HEK293 (cell line): ENCODE measurements around the gene TMEM184A.

Experiments used
- FEZF1 ChIP-seq: fragments of 450-650 bp; formaldehyde crosslinking; IDR thresholded peaks from 2 replicates; pipeline ENCODE4 v1.5.1; 2016; ENCODE audit warnings: missing biosample characterization, missing genetic modification characterization
- GLI2 ChIP-seq: fragments of 450-650 bp; formaldehyde crosslinking; IDR thresholded peaks from 2 replicates; pipeline ENCODE4; 2017; ENCODE audit warnings: missing biosample characterization, missing genetic modification characterization, low read depth, borderline replicate concordance
- HOXA7 ChIP-seq: sonication (generic); formaldehyde crosslinking; IDR thresholded peaks from 2 replicates; pipeline ENCODE4 v1.8.1; 2022; ENCODE audit warnings: missing genetic modification reagents, borderline replicate concordance
- HOXC10 ChIP-seq: sonication (generic); formaldehyde crosslinking; IDR thresholded peaks from 2 replicates; pipeline ENCODE4 v1.8.1; 2023; ENCODE audit warnings: mild to moderate bottlenecking, missing genetic modification reagents
- SETDB1 ChIP-seq: IDR thresholded peaks from one replicate; pipeline ENCODE4 v1.6.1; 2017; ENCODE audit warnings: mild to moderate bottlenecking, low read length, moderate library complexity, mixed read lengths; ENCODE audit not compliant: insufficient read length
- YY2 ChIP-seq: fragments of 450-650 bp; formaldehyde crosslinking; IDR thresholded peaks from 2 replicates; pipeline ENCODE4 v1.5.1; 2016; ENCODE audit warnings: missing biosample characterization, missing genetic modification characterization
- ZBTB48 ChIP-seq: fragments of 450-650 bp; formaldehyde crosslinking; IDR thresholded peaks from 2 replicates; pipeline ENCODE4 v1.5.1; 2016; ENCODE audit warnings: missing biosample characterization, missing genetic modification characterization
- ZFP41 ChIP-seq: fragments of 450-650 bp; formaldehyde crosslinking; IDR thresholded peaks from 2 replicates; pipeline ENCODE4 v1.5.1; 2016; ENCODE audit warnings: missing biosample characterization, missing genetic modification characterization, borderline replicate concordance
- ZNF174 ChIP-seq: fragments of 450-650 bp; formaldehyde crosslinking; IDR thresholded peaks from 2 replicates; pipeline ENCODE4 v1.5.0; 2017; ENCODE audit warnings: missing biosample characterization, mild to moderate bottlenecking, missing genetic modification characterization
- ZNF19 ChIP-seq: fragments of 450-650 bp; formaldehyde crosslinking; IDR thresholded peaks from 2 replicates; pipeline ENCODE4; 2016; ENCODE audit warnings: missing biosample characterization, missing genetic modification characterization, low read depth
- ZNF202 ChIP-seq: fragments of 450-650 bp; formaldehyde crosslinking; IDR thresholded peaks from 2 replicates; pipeline ENCODE4 v1.5.1; 2016; ENCODE audit warnings: missing biosample characterization, missing genetic modification characterization, borderline replicate concordance
- ZNF292 ChIP-seq: fragments of 450-650 bp; formaldehyde crosslinking; IDR thresholded peaks from 2 replicates; pipeline ENCODE4 v1.5.1; 2016; ENCODE audit warnings: low read depth, missing biosample characterization, missing genetic modification characterization, borderline replicate concordance
- ZNF350 ChIP-seq: fragments of 450-650 bp; formaldehyde crosslinking; IDR thresholded peaks from 2 replicates; pipeline ENCODE4 v1.5.0; 2017; ENCODE audit warnings: missing biosample characterization, mild to moderate bottlenecking, missing genetic modification characterization
- ZNF416 ChIP-seq: fragments of 450-650 bp; formaldehyde crosslinking; IDR thresholded peaks from 2 replicates; pipeline ENCODE4 v1.5.1; 2016; ENCODE audit warnings: missing biosample characterization, missing genetic modification characterization
- ZNF548 ChIP-seq: fragments of 450-650 bp; formaldehyde crosslinking; IDR thresholded peaks from 2 replicates; pipeline ENCODE4 v1.5.1; 2016; ENCODE audit warnings: missing biosample characterization, missing genetic modification characterization
- ZNF560 ChIP-seq: fragments of 450-650 bp; formaldehyde crosslinking; IDR thresholded peaks from 2 replicates; pipeline ENCODE4 v1.5.1; 2017; ENCODE audit warnings: missing biosample characterization, missing genetic modification characterization, borderline replicate concordance
- ZNF621 ChIP-seq: fragments of 450-650 bp; formaldehyde crosslinking; IDR thresholded peaks from 2 replicates; pipeline ENCODE4 v1.5.1; 2017; ENCODE audit warnings: missing biosample characterization, missing genetic modification characterization
- ZNF658 ChIP-seq: fragments of 450-650 bp; formaldehyde crosslinking; IDR thresholded peaks from 2 replicates; pipeline ENCODE4; 2016; ENCODE audit warnings: missing biosample characterization, missing genetic modification characterization
- ZNF785 ChIP-seq: fragments of 450-650 bp; formaldehyde crosslinking; IDR thresholded peaks from 2 replicates; pipeline ENCODE4 v1.5.1; 2016; ENCODE audit warnings: missing biosample characterization, missing genetic modification characterization
- ZNF791 ChIP-seq: fragments of 450-650 bp; formaldehyde crosslinking; IDR thresholded peaks from 2 replicates; pipeline ENCODE4 v1.5.1; 2016; ENCODE audit warnings: missing biosample characterization, missing genetic modification characterization
- ZNF837 ChIP-seq: fragments of 450-650 bp; formaldehyde crosslinking; IDR thresholded peaks from 2 replicates; pipeline ENCODE4 v1.5.1; 2016; ENCODE audit warnings: missing biosample characterization, missing genetic modification characterization
- ZXDB ChIP-seq: fragments of 450-650 bp; formaldehyde crosslinking; IDR thresholded peaks from 2 replicates; pipeline ENCODE4 v1.5.1; 2016; ENCODE audit warnings: missing biosample characterization, missing genetic modification characterization
- TF ChIP-seq, protein P1 (sequence below): fragments of 450-650 bp; formaldehyde crosslinking; IDR thresholded peaks from 2 replicates; pipeline ENCODE4 v1.5.1; 2017; ENCODE audit warnings: missing biosample characterization, mild to moderate bottlenecking, missing genetic modification characterization, moderate library complexity
- TF ChIP-seq, protein P2 (sequence below): fragments of 450-650 bp; formaldehyde crosslinking; IDR thresholded peaks from 2 replicates; pipeline ENCODE4 v1.5.1; 2016; ENCODE audit warnings: missing biosample characterization, missing genetic modification characterization
- TF ChIP-seq, protein P3 (sequence below): fragments of 450-650 bp; formaldehyde crosslinking; IDR thresholded peaks from 2 replicates; pipeline ENCODE4 v1.5.1; 2017; ENCODE audit warnings: missing biosample characterization, missing genetic modification characterization
- TF ChIP-seq, protein P4 (sequence below): fragments of 450-650 bp; IDR thresholded peaks from 2 replicates; pipeline ENCODE4 v1.5.1; 2018; ENCODE audit warnings: missing biosample characterization, mild to moderate bottlenecking, missing genetic modification characterization
- TF ChIP-seq, protein P5 (sequence below): fragments of 450-650 bp; formaldehyde crosslinking; IDR thresholded peaks from 2 replicates; pipeline ENCODE4 v1.5.1; 2016; ENCODE audit warnings: missing biosample characterization, missing genetic modification characterization
- TF ChIP-seq, protein P6 (sequence below): fragments of 450-650 bp; formaldehyde crosslinking; IDR thresholded peaks from 2 replicates; pipeline ENCODE4 v1.5.1; 2016; ENCODE audit warnings: missing biosample characterization, missing genetic modification characterization

Gene TMEM184A

DNA sequence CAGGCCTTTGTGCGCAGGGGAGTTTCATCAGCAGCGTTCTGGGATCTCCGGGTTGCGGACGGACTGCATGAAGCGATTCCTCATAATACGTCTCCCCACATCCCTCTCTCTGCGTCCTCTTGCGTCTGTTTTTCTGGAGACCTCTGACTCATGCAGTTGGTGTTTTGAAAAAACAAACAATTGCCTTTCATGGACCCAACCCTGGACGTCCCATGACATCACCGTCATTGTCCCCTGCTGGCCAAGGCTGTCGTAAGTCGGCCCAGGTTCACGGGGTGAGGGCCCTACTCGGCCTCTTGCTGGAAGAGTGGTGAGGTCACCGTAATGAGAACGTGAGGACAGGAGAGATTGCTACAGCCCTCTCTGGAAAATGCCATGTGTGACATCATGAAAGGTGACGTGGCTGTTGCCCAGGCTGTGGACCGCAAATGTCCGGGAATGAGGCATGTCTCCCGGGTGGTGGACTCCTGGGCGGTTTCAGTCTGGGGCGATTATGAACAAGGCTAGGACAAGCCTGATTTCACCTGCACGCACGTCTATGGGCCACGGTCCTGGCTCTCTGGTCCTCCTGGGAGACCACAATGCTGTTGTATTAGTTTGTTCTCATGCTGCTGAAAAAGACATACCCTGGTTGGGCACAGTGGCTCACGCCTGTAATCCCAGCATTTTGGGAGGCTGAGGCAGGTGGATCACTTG is 35.3 kb downstream of the TMEM184A start (continued):
- TF ChIP-seq, protein P1, sequence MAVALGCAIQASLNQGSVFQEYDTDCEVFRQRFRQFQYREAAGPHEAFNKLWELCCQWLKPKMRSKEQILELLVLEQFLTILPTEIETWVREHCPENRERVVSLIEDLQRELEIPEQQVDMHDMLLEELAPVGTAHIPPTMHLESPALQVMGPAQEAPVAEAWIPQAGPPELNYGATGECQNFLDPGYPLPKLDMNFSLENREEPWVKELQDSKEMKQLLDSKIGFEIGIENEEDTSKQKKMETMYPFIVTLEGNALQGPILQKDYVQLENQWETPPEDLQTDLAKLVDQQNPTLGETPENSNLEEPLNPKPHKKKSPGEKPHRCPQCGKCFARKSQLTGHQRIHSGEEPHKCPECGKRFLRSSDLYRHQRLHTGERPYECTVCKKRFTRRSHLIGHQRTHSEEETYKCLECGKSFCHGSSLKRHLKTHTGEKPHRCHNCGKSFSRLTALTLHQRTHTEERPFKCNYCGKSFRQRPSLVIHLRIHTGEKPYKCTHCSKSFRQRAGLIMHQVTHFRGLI = no peak
- no peak for TF ChIP-seq ZNF19
- TF ChIP-seq ZXDB (tag by site-specific recombination) = no peak
- TF ChIP-seq, protein P2, sequence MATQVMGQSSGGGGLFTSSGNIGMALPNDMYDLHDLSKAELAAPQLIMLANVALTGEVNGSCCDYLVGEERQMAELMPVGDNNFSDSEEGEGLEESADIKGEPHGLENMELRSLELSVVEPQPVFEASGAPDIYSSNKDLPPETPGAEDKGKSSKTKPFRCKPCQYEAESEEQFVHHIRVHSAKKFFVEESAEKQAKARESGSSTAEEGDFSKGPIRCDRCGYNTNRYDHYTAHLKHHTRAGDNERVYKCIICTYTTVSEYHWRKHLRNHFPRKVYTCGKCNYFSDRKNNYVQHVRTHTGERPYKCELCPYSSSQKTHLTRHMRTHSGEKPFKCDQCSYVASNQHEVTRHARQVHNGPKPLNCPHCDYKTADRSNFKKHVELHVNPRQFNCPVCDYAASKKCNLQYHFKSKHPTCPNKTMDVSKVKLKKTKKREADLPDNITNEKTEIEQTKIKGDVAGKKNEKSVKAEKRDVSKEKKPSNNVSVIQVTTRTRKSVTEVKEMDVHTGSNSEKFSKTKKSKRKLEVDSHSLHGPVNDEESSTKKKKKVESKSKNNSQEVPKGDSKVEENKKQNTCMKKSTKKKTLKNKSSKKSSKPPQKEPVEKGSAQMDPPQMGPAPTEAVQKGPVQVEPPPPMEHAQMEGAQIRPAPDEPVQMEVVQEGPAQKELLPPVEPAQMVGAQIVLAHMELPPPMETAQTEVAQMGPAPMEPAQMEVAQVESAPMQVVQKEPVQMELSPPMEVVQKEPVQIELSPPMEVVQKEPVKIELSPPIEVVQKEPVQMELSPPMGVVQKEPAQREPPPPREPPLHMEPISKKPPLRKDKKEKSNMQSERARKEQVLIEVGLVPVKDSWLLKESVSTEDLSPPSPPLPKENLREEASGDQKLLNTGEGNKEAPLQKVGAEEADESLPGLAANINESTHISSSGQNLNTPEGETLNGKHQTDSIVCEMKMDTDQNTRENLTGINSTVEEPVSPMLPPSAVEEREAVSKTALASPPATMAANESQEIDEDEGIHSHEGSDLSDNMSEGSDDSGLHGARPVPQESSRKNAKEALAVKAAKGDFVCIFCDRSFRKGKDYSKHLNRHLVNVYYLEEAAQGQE (tag by site-specific recombination) = no peak
- no peak for TF ChIP-seq ZBTB48 (tag by site-specific recombination)
- TF ChIP-seq, protein P3, sequence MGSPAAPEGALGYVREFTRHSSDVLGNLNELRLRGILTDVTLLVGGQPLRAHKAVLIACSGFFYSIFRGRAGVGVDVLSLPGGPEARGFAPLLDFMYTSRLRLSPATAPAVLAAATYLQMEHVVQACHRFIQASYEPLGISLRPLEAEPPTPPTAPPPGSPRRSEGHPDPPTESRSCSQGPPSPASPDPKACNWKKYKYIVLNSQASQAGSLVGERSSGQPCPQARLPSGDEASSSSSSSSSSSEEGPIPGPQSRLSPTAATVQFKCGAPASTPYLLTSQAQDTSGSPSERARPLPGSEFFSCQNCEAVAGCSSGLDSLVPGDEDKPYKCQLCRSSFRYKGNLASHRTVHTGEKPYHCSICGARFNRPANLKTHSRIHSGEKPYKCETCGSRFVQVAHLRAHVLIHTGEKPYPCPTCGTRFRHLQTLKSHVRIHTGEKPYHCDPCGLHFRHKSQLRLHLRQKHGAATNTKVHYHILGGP (tag by site-specific recombination) = no peak
- TF ChIP-seq ZNF560 = no peak
- TF ChIP-seq ZNF292 = no peak
- TF ChIP-seq HOXA7 (CRISPR knock-in tag) = no peak
- TF ChIP-seq GLI2 (tag by site-specific recombination) = no peak
- TF ChIP-seq, protein P4, sequence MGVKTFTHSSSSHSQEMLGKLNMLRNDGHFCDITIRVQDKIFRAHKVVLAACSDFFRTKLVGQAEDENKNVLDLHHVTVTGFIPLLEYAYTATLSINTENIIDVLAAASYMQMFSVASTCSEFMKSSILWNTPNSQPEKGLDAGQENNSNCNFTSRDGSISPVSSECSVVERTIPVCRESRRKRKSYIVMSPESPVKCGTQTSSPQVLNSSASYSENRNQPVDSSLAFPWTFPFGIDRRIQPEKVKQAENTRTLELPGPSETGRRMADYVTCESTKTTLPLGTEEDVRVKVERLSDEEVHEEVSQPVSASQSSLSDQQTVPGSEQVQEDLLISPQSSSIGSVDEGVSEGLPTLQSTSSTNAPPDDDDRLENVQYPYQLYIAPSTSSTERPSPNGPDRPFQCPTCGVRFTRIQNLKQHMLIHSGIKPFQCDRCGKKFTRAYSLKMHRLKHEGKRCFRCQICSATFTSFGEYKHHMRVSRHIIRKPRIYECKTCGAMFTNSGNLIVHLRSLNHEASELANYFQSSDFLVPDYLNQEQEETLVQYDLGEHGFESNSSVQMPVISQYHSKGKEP (tag by site-specific recombination) = no peak
- TF ChIP-seq, protein P5, sequence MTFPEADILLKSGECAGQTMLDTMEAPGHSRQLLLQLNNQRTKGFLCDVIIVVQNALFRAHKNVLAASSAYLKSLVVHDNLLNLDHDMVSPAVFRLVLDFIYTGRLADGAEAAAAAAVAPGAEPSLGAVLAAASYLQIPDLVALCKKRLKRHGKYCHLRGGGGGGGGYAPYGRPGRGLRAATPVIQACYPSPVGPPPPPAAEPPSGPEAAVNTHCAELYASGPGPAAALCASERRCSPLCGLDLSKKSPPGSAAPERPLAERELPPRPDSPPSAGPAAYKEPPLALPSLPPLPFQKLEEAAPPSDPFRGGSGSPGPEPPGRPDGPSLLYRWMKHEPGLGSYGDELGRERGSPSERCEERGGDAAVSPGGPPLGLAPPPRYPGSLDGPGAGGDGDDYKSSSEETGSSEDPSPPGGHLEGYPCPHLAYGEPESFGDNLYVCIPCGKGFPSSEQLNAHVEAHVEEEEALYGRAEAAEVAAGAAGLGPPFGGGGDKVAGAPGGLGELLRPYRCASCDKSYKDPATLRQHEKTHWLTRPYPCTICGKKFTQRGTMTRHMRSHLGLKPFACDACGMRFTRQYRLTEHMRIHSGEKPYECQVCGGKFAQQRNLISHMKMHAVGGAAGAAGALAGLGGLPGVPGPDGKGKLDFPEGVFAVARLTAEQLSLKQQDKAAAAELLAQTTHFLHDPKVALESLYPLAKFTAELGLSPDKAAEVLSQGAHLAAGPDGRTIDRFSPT = peak; percentile 88
- no peak for TF ChIP-seq ZNF548
- TF ChIP-seq ZNF791 (tag by site-specific recombination) = no peak
- TF ChIP-seq ZNF658 (tag by site-specific recombination) = no peak
- TF ChIP-seq ZNF202 (tag by site-specific recombination) = no peak
- no peak for TF ChIP-seq YY2 (tag by site-specific recombination)
- TF ChIP-seq, protein P6, sequence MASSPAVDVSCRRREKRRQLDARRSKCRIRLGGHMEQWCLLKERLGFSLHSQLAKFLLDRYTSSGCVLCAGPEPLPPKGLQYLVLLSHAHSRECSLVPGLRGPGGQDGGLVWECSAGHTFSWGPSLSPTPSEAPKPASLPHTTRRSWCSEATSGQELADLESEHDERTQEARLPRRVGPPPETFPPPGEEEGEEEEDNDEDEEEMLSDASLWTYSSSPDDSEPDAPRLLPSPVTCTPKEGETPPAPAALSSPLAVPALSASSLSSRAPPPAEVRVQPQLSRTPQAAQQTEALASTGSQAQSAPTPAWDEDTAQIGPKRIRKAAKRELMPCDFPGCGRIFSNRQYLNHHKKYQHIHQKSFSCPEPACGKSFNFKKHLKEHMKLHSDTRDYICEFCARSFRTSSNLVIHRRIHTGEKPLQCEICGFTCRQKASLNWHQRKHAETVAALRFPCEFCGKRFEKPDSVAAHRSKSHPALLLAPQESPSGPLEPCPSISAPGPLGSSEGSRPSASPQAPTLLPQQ (tag by site-specific recombination) = peak; percentile 87
- TF ChIP-seq HOXC10 (CRISPR knock-in tag) = no peak
- no peak for TF ChIP-seq ZFP41
- TF ChIP-seq ZNF621 (tag by site-specific recombination) = no peak
- no peak for TF ChIP-seq ZNF837 (tag by site-specific recombination)
- TF ChIP-seq ZNF785 (tag by site-specific recombination) = no peak
- TF ChIP-seq ZNF174 (tag by site-specific recombination) = no peak
- no peak for TF ChIP-seq ZNF416 (tag by site-specific recombination)
- peak; percentile 29; the same call in 1 of the 2 replicates for TF ChIP-seq FEZF1
- TF ChIP-seq SETDB1 = no peak
- no peak for TF ChIP-seq ZNF350
